Inferior parietal cortex (tissue), 1 donor: Measurements from ENCODE around the gene FBXO42.
A peak's percentile ranks its signal among the peaks of the same experiment; 100 is the strongest.
"Not testable (repeated sequence)": the region's sequence is repeated elsewhere in the genome, so short reads cannot be mapped to it uniquely, and the experiment has no call there.

Source experiments
- DNase-seq: peaks from one replicate; pipeline ENCODE4 v3.0.0-alpha.2; 2016; ENCODE audit errors: extremely low spot score

FBXO42 gene

DNA sequence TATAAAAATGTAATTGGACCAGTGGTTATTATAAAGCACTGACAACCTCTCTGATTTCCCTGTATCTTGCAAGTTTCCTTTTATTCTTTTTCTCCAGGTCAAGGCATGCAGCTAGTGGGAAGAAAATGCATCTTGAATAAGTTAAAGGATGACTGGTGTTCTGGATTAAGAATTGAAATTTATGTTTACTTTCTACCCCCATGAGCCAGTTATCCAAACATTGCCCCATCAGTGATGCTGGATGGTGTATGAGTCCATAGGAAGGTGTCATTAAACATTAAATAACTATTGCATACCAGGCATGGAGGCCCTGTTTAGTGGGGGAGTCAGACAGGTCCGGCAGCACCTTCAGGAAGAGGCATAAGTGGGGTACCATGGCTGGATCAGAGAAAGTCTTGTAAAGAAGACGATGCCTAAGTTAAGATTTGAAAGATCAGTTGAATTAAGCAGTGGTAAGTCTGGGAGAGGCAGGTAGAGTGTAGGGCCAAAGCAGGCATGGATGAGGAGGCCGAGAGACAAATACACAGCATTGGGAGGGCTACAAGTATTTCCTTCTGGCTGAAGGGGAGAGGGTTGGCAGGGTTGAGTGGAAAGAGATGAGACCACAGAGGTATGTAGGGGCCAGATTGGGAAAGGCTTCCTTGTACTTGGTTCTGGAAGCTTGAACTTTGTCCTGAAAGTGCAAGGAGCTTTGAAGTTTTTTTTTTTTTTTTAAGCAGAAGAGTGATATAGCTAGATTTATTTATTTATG, 20.4 kb upstream of the FBXO42 start:
- DNase-seq, result no peak

DNA sequence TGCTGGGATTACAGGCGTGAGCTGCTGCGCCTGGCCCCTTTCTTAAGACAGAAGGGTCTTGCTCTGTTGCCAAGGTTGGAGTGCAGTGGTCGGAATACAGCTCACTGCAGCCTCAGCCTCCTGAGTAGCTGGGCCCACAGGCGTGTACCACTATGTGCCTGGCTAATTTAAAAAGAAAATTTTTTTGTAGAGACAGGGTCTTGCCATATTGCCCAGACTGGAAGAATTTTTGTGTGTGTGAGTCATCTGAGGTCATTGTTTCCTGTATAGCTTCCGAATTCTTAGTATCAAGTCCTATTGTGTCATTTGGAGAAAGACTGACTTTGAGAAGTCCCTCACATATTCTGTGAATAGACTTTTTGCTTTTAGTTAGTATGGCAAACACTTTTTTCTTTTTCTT, 19.4 kb upstream of the FBXO42 start:
- no peak for DNase-seq

DNA sequence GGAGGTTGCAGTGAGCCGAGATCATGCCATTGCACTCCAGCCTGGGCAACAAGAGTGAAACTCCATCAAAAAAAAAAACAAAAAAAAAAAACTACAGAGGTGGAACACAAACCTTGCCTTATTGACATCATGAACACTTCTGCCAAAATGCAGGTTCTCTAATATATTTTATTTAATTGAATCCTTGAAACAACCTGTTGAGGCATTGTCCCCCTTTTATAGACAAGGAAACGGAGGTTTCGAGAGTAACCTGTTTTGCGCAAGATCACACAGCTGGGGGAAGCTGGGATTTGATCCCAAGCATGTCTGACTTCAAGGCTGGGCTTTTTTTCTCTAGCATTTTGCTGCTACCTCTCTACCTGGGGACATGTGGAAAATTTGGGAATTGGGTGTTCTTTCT, 17.5 kb upstream of the FBXO42 start:
- DNase-seq, result no peak

DNA sequence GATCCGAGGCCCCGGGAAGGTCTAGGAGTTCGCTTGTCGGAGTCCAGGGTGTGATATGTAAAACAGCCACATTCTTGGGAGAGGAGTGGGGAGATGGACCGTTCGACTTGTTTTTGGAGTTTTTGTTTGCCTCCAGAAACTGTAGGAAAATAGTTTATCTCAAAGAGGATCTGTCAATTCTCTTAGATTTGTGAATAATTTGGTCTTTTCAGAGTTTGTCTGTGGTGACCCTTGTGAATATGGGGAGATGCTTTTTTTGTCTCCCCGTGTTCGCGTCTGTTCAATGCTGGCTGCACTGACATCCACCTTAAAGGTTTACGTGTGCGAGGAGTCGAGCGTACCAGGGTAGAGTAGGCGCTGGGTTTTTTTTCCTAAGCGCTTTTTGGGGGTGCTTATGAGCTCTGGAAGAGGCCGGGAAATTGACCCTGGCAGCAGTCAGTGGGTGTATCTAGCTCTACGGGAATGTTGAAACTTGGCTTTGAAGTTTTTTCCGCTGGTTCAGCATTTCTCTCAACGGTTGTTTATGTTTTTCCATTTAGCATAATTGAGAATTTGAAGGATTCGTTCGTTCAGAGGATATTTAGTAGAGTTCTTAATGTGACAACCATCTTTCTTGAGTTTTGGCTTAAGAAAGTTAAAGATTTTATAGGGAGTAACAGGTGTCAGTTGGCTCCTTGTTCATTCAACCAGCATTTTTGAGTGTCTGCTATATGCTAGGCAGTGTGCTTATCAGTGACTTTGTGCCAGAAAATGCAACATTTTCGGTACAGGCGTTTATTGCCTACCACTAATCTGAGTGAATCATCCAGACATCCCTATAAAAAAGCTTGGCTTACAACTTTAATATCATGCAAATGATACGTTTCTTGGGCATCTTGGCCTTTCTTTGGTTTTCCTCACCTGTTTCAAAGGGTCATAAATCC, 15.9 kb upstream of the FBXO42 start:
- no peak for DNase-seq

DNA sequence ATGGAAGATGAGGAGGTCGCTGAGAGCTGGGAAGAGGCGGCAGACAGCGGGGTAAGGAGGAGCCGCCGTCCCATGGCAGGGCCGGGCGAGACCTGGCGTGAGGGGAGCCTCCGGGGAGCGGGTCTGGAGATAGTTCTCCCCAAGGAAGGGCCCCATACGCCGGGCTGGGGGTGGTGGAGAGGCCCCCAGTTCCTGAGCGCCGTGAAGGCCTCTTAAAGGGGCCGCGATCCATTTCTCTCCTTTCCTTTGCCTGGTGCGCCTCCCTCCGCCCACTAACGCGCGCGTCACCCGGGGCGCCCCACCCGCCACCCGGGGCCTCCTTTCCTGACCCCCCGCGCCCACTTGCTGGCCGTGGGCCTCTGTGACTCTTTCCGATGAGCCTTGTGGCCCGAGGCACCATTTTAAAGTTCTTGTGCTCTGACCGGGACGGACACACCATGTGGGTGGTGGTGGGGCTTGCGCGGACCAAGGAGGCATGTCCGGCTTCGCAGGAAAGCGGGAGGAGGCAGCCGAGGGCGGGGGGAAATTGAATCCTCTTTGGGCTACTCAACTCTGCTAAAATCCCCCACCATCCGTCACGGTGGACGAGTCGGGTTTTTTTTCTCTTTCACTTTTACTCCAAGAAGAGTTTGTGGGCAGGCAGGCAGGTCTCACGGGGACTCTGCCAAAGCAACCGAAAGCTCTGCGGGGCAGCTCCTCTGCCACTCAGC, 15.1 kb upstream of the FBXO42 start:
- DNase-seq, result peak; percentile 87

DNA sequence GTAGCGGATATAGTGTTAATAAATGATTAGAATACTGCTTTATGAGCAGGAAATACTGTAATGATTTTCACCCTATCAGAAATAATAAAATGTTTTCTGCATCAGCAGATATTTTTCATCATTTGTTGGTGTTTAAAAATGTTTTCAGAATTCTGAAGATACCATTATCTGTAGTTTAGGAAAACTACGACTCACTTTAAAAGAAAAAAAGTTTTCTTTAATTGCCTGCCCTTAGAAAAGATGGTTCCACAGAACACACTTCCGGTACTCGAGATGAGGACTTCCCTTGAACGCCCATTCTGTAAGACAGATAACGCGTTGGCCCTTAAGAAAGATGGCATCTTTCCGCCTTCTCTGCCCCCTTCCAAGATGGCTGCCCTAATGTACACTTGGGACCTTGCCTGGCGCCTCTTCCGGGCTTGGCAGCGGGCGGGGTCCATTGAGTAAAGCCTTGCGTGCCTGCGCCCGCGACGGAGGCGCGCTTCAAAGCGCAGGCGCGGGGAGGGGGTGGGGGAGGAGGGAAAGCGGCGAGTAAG, 14.5 kb upstream of the FBXO42 start, which contains the start of gene SZRD1:
TSS of gene SZRD1 (plus strand) at position 521 of the 536 bp plus-strand sequence. CDS start 16 bp downstream, outside the sequence.
- DNase-seq, result peak; percentile 99

DNA sequence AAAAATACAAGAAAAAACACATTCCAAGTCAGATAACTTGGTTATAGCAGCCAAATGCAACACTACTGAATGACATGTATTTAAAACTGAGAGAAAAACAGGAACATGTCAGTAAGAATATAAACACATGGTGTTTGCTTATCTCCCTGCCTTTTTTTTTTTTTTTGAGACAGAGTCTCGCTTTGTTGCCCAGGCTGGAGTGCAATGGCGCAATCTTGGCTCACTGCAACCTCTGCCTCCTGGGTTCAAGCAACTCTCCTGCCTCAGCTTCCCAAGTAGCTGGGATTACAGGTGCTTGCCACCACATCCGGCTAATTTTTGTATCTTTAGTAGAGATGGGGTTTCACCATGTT, 12.8 kb upstream of the FBXO42 start:
- DNase-seq, result not testable (repeated sequence)

DNA sequence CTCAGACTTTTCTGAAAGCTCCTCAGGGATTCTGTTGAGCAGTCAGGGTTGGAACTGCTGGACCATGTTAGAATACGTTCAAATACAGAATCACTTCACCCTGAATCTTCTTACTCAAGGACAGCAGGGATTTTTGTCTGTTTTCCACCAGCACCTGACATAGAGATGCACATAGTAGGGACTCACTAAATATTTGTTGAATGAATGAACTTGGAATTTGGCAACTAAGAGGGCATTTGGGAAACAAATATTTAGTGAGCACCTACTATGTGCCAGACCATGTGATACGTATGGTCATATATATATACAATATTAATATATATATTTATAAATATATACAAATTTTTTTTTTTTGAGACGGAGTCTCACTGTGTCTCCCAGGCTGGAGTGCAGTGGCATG, 4.6 kb upstream of the FBXO42 start:
- DNase-seq, result no peak

DNA sequence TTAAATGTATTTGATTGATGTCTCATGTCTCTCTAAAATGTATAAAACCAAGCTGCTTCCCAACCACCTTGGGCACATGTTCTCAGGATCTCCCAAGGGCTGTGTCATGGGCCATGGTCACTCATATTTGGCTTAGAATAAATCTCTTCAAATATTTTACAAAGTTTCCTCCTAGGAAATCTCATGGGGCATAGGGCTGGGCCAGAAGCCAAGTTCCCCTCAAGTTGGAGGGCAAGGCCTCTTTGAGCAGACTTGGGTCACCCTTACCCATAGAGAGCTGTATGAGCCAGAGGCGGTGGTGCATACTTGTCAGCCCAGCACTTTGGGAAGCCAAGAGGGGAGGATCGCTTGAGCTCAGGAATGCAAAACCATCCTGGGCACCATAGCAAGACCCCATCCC, 2.3 kb upstream of the FBXO42 start:
- no peak for DNase-seq

DNA sequence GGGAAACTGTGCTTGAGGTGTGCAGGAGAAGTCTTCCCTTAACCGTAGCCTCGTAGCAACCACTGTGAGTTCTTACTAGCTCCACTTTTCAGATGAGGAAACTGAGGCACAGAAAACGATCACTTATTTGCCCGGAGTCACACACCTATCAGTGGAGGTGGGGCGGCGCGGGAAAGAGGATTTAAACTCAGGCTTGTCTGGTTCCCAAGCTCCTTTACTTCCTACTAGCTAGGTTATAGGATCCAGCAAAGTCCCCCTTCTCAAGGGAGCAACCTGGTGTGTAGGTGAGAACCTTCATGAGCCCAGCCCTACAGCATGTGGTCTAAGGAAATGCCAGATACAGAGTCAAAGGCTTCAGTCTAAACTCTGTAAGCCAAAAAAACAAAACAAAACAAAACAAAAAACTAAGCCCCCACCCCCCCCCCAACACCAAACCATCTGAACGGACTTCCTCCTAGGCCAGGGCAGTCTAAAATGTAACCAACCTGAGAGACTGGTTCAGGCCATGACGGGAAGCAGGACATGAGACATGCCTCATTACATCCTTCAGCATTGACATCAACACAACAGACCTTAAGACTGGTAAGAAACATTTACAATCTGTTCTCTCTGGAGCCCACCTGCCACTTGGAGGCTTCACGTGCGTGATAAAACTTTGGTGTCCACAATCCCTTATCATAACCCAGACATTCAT, 709 bp upstream of the FBXO42 start:
- DNase-seq, result no peak

DNA sequence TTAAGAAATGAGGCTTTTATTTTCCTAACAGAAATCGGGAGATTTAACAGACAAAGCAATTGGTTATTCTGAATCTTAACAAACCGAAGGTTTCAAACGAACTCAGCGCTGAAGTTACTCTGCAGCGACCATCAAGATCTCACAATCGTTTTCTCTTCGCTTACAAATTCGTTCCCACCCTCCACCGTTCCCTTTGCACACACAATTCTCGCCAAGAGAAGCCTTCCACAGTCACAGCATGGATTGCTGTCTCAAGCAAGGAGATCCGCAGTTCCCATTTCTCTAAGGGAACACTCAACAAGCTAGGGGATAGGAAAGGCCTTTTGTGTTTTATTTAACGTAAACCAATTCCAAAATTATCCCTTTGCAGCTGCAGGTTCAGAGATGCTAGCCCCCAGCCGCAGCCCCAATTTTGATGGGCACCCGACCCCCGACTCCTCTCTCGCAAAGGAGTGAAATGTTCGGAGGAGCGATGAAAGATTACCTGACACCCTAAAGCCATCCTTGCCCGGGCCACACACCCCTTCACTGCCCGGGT, 755 bp downstream of the FBXO42 start:
- peak; percentile 37 for DNase-seq

DNA sequence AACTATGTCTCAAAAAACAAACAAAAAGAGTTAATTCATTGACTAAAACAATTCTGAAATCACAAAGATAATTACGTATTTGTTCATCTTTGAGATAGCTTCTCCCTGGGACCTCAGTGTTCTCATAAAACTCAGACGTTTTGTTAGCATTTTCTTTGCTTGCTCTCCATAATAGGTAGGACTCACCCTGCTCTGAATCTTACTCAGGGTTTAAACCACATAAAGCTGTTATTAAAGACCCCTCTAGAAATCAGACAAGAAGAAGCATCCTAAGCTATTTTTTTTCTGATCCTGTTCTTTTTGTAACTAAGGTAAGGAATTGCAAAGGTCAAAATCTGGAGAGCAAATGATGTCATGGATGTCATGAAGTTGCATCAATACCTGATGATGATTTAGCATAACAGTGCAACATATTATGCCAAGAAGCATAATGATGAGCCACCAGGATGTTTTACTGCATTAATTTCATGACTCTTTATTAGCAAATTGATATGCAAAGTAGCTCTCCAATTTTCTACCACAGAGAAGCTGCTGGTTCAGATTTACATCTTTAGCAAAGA, 2.4 kb downstream of the FBXO42 start:
- no peak for DNase-seq

DNA sequence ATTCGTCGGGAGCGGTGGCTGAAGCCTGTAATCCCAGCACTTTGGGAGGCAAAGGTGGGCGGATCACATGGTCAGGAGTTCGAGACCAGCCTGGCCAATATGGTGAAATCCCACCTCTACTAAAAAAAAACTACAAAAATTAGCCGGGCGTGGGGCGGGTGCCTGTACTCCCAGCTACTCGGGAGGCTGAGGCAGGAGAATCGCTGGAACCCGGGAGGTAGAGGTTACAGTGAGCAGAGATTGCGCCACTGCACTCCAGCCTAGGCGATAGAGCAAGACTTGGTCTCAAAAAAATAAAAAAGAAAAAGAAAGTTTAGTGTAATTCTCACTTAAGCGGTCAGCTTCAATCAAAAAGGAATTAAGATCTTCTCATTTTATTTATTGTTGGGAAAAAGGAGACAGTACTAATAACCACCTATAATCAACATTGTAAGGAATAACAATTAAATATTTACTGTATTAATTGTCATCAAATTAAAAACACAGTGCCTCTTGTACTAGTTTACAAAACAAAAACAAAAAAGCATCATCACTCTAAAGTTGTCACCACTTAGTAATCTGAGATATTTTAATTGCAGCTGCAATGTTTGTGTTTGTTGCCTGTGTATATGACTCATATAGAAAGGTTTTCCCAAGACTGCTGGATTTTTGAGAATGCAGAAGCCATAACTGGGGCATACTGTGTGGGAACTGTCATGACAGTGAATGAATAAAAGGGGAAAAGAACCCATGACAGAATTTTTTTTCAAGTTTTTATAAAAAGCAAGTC, 3.7 kb downstream of the FBXO42 start:
- DNase-seq, result no peak

DNA sequence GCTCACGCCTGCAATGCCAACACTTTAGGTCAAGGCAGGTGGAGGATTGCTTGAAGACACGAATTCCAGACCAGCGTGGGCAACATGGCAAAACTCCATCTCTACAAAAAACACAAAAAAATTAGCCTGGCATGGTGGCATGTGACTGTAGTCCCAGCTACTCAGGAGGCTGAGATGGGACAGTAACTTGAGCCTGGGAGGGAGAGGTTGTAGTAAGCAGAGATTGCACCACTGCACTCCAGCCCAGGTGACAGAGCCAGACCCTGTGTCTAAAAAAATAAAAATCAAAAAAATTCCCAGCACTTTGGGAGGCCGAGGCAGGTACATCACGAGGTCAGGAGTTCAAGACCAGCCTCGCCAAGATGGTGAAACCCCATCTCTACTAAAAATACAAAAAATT, 9.0 kb downstream of the FBXO42 start:
- DNase-seq, result not testable (repeated sequence)

DNA sequence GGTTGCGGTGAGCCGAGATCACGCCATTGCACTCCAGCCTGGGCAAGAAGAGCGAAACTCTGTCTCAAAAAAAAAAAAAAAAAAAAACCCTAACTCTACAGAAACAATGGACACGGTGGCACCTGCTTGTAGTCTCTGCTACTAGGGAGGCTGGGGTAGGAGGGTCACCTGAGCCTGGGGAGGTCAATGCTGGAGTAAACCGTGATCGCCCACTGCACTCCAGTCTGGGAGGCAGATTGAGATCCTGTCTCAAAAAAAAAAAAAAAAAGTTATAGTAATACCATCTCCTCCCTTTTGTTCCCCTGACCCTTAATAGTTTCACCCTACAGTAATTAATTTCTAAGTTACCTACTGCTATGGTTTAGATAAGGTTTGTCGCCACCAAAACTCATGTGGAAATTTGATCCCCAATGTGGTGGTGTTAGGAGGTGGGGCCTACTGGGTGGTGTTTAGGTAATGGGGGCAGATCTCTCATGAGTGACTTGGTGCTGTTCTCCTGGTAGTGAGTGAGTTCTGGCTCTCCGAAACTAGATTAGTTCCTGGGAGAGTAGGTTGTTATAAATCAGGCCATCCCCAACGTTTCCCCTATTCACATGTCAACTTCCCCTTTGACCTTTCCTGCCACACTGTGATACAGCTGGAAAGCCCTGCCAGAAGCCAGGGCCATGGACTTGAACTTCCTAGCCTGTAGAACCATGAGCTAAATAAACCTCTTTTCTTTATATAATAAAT, 9.8 kb downstream of the FBXO42 start:
- no peak for DNase-seq

DNA sequence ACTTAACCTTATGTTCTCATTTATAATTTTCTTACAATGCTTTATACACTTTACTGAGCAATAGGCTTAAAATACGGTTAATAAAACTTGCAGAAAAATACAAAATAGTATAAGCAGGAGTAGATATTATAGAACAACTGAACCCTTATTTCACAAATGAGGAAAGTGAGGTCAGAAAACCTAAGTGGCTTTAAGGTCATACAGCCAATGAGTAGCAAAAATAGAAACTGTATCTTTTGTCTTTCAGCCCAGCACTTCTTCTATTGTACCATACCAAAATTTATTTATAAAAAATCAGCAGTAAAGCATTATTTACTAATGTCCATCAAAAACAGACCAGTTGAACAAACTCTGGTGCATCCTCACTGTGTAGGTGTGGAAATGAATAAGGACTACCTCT, 11.6 kb downstream of the FBXO42 start:
- DNase-seq, result no peak

DNA sequence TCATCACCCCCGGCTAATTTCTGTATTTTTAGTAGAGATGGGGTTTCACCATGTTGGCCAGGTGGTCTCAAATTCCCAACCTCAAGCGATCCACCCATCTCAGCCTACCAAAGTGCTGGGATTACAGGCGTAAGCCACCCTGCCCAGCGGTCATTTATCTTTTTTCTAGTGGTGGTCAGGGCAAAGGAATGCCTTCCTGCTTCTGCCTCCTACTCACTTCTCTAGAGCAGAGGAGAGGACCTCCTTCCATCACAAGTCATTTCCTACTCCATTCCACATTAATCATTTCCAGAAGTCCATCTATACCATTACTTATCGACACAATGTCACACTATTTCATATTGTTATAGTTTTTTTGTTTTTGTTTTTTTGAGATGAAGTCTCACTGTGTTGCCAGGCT, 13.3 kb downstream of the FBXO42 start:
- no peak for DNase-seq

DNA sequence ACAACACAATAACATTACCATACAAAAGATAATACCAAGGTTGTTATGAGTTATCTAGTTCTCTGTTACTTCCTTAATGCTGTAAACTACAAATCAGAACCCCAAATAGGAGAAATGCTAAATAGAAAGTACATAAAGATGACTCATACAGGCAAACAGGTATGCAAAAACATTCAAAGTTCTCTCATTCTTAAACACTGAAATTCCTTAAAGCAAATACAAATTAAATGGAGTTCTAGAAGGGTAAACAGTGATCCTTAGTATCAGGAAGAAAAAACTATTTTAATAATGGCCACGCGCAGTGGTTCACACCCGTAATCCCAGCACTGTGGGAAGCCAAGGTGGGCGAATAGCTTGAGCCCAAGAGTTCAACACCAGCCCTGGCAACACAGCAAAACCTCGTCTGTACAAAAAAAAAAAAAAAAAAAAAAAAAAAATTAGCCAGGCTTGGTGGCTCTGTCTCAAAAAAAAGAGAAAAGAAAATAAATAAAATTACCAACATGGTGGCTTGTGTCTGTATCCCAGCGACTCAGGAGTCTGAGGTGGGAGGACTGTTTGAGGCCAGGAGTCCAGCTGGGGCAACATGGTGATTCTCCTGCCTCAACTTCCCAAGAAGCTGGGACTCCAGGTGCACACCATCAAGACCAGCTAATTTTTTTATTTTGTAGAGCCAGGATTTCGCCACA, 17.5 kb downstream of the FBXO42 start:
- no peak for DNase-seq
